ENCODE data around the gene DEFB132.

Gene DEFB132

DNA sequence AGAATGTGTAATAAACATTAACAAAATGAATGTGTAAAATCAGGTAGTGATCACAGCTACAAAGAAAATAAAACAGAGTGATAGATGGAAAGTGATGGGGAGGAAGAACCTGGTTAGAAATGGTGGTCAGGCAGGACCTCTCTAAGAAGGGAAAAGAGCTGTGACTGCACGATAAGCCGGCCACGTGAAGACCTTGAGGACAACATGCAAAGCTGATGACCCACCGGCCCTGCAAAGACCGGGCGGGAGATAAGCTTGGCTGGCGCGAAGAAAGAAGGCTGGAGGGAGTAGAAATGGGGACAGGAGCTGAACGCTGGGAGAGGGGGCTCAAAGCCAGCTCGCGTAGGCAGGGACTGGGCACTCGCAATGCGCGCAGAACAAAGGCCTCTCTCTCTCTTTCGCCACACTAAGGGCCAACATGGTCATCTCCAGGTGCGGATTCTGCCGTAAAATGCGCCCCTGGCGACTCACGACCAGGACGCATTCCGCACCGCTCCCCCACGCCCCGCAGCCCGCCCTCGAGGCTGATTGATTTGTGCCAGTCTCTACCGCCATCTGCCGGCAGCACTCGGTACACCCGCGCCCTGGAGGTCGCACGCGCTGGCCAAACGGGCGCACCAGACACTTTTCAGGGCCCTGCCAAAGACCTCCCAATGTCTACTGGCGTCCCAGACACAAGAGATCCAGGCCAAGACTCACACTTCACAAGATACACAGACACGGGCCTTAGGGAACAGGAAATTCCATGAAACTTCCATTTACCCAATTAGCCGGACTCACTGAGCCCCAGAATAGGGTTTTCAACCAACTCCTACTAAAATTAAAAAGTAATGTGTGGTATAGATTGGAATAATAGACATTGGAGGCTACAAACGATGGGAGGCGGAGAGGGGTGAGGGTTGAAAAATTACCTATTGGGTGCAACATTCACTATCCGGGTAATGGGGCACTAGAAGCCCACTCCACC, 9.4 kb downstream of the DEFB132 start:
- DNase-seq, result peak; percentile 75

DNA sequence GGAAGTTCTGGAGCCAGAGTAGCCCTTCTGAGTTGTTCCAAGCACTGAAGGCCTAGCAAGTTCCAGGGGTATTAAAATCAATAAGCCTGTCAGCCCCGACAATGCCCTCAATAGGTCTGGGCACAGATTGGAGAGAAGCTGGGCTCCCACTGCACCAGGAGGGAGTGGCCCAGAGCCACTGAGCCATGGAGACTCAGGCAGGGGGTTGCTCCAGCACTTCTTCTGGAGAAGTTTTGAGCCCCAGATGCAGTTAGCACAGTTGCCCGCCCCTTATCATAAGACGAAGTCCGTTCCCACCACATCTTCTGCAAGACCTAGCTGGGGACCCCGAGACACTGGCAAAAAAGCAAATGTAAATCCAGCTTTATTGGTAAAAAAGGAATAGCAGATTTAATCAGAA, 13.0 kb downstream of the DEFB132 start:
- no peak for DNase-seq

DNA sequence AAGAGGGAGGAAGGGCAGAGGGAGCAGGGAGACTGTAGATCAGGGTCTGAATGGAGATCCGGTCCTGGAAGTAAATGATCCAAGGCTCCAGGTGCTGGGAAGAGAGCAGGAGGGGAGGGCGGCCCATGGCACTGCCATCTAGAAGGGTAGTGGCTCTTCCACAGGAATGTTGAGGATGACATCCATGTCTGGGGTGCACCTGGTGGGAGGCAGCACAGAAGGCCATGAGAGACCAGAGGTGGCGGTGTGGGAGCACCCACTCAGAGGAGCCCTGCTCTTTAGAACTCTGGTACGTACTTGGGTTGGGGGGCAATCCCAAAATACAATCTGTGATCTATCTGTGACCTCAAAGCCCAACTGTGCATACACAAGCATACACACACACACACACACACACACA, 13.5 kb downstream of the DEFB132 start:
- no peak for DNase-seq

DNA sequence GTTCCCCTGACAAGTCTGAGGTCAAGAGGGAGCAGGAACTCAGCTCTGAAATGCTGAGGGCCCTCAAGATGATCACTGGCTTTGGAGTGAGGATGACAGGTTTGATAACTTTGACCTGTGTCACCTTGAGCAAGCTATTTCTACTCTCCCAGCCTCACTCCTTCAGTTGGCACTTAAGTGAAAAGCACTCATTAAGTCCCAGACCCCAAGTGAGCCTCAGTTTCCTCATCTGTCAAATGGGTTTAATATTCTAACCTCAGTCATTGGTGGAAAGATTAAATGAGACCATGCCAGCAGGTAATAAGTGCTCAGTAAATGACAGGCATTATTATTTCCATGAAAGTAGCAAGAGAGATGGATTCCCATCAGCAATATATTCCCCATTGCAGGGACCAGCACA, 14.0 kb downstream of the DEFB132 start:
- no peak for DNase-seq

DNA sequence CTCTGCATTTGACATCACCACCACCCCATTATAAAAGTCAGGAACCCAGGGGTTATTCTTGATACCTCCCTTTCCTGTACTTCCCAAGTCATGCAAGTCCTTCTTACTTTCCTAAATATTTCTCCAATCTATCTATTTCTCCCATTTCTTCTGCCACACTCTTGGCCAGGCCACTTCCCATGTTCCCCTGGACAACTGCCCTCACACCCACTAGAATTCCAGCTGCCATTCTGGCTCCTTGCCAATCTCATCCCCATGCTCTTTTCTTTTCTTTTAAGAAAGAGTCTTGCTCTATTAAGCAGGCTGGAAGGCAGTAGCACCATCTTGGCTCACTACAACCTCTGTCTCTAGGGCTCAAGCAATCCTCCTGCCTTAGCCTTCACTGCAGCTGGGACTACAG, 15.2 kb downstream of the DEFB132 start:
- no peak for DNase-seq

DNA sequence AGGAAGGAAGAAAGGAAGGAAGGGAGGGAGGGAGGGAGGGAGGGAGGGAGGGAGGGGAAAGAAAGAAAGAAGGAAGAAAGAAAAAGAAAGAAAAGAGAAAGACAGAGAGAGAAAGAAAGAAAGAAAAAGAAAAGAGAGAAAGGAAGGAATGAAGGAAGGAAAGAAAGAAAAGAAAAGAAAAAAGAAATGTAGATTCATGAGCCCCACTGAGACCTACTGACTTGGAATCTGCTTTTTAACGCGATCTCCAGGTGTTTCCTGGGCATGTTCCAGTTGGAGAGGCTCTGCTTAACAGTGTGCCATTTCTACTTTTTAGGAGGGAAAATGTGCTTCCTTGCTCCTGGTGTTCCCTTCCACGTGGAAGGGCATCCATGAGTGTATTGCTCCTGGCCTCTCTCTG, 16.4 kb downstream of the DEFB132 start:
- DNase-seq, result no peak

DNA sequence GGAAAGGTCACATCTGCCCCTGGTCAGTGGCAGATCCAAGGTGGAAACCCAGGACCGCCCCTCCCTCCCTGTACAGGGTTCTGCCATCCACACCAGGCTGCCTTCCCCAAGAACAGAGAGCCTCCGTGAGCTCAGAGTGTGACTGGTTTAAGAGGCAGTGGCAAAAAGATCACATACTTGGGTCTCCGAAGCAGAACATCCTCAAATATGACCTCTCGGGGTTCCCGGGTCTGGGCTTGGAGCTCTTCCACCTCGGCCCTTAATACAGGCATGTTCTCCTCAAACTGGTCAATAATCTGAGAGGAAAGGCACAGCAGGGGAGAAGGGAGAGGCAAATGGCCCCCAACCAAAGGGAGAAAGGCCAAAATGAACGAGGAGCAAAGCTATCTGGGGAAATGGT, 18.3 kb downstream of the DEFB132 start:
- no peak for DNase-seq

DNA sequence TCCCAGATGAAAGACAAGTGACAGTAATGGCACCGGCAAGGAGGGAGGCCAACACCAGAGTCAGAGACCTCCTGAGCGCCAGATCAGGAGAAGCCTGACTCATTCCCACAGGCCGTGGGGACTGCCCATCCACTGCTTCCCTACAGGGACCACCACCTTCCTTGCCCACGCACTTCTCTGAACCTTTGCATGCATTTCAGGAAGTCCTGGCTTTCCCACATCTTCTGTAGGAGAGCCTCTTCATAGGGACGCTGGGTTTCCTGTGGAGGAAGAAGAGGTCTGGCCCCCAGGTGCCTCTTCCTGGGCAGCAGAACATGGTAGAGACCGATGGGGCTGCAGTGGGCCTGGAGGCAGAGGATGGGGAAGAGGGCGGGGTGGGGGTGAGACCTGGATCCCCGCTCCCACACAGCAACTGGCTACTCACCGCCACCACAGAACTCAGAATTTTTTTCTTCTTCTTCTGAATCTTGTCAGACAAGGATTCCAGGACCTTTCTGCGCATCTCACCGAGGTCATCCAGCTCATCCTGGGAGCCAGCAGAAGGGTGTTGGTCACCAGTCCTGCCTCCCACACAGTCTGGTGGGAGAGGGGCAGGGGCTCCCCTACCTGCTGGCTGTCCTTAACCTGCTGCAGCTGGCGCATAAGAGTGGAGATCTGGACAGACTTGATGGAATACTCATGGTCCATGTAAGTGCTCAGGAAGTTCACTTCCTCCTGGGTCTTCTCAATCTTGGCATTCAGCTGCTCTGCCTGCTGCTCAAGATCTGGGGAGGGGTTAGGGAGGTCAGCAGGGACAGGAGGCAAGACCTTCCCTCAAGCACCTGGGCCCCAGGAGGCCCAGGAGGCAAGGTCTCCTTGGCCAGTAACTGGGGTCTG, 19.3 kb downstream of the DEFB132 start:
- no peak for DNase-seq

DNA sequence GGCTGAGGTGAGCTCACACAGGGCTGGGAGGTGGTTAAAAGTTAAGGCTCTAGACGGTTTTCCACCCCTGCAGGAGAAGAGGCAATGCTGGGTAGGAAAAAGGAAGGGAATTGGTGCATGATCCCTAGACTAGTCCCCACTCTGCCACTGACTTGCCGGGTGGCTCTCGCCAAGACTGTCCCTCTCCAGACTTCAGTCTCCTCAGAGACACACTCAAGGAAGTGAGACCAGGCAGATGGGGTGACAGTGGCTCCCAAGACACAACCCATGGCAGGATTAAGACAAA, 19.9 kb downstream of the DEFB132 start:
- DNase-seq, result no peak

DNA sequence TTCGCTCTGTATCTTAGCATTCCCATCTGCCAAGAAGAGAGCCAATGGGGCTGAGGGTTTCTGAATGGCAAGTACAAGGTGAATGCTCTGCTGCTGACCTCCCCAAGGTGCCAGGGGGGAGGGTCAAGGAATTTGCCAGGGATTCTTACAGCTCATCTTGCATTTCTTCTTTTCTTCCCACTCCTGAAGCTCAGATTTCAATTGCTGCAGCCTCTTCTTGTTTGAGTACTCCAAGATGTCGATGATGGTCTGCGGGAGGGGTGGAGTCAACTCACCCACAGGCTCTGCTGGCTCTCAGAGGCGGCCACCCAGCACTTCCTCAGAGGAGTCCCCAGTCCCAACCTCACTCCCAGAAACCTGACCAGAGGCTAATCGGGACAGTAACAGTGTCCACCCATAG, 20.7 kb downstream of the DEFB132 start:
- no peak for DNase-seq

DNA sequence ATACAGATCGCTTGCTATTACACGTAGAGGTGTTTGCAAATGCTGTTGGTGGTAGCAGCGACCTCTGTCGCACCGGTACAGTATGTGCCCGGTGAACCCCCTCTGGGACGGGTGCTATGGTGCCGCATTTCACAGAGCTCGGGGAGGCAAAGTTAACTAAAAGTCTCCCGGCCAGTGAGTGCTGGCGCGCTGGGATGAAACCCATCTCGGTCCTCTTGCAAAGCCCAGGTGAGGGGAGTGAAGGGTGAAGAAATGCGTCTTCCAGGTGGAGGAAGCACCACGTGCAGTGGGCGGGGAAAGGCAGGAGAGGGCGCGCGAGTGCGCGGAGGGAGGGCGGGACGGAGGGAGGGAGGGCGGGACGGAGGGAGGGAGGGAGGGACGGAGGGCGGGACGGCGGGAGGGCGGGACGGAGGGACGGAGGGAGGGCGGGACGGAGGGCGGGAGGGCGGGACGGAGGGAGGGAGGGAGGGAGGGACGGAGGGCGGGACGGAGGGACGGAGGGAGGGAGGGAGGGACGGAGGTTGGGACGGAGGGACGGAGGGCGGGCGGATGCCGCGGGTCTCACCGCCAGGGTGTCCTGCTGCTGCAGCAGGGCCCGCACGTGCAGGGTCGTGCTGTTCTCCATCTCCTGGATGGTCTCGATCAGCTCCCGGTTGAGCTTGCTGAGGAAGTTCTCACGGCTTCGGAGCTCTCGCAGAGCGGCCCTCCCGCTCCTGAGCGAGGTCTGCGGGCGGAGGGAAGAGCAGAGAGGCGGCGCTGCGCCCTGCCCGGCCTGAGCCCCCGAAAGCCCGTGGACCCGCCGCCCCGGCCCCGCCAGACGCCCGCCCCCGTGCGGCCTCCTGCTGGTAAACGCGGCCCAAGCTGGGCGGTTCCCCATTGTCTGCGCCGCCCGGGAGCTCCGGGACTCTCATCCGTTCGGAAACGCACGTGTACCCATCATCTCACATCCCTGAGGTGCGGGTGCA, 21.4 kb downstream of the DEFB132 start:
- no peak for DNase-seq

DNA sequence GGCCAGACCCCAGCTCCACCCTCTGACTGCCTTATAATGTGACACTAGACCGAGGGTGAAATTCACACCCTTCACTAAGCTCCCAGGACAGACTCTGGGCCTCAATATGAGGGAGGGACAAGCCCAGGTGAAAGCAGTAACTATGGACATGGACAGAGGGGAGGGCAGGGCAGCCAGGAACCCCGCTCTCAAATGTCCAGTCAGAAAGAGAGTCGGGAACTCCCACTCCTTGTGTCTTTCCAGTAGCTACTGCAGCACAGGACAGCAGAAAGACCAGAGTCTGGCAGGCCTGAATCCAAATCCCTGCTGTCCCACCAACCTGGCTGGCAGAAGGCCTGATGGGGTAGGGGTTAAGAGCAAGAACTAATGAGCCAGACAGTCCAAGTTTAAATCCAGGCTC, 26.6 kb downstream of the DEFB132 start:
- no peak for DNase-seq

DNA sequence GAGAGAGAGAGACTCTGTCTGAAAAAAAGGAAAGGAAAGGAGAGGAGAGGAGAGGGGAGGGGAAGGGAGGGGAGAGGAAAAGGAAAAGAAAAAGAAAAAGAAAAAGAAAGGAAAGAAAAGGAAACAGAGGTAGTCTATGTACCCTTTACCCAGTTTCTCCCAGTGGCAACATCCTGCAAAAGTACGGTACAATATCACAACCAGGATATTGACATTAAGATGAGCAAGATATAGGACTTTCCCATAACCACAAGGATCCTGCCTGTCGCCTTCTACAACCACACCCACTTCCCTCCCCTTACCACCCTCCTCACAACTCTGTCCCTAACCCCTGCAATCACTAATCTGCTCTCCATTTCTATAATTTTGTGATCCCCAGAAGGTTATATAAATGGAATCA, 29.0 kb downstream of the DEFB132 start:
- no peak for DNase-seq

DNA sequence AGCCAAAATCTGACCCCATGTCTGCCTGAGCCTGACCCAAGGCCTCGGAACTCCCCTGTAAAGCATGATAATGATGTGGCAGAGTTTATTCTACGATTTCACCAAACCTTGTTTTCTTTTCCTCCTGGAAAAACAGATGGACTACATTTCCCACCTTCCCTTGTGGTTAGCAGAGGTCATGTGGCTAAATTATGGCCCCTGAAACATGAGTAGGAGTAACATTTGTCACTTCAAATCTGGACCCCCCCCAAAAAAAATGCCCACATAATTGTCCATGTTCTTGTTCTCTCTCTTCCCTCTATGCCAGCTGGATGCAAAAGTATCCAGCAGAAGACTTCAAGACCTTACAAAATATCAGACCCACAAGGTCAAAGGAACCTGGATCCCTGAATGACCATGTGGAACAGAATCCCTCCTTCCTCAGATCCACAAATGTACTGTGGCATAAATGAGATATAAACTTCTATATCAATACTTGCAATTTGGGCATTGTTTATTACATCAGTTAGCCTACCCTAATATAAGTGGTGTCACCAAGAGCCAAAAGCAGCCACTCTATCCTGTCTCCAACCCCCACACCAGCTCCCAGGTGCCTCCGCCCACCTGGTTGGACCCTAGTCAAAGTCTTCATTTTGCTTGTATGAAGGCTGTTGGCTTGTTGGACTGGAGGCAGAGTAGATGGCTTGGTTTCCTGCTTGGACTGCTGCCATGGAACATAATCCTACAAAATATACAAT, 31.6 kb downstream of the DEFB132 start:
- no peak for DNase-seq

DNA sequence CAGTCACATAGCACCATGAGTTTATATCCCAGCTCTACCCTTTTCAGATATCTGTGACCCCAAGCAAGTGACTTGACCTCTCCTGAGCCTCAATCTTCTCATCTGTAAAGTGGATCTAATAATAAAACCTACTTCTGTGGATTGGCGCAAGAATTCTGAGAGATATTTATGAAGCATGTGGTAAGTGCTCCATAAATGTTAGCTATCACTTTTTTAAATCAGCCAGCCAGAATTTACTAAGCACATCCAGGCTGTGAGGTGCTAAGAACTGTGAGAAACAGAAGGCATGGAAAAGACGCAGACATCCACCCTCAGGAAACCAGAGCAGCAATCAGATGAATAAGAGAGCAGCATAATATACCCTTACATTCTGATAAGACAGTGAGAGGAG, 32.2 kb downstream of the DEFB132 start:
- DNase-seq, result no peak

DNA sequence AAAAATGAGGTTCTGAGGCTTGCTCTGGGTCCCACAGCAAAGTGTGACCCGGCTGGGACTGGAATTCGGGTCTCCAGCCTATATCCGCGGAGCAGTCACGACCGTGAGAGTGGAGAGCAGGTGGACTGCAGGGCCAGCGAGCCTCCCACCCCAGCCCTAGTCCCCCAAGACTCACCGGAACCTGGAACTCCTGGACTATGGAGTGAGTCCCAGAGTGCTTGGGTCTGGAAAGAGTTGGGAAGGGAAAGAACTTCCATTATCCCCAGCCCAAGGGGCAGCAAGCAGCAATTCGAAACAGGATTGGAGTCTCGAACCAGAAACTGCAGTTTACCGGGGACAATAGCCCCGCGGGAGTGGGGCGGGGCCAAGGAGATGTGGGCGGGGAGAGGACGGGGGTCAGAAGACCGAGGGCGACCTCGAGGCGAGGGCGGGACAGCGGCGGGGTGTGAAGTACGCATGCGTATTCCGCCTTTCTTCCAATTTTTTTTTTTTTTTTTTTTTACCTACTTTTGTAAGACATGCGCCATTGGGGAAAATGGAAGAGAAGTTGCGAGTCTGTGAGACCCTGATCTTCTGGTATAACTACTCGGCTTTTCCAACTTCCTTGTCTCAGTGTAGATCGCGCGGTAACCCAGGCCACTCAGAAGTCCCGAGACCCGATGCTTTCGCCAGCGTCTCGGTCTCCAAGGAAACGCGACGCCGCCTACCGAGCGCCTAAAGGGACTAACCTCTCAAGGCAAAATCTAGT, 32.7 kb downstream of the DEFB132 start, which contains the start of gene C20orf96:
Gene C20orf96, minus strand, starts transcription at position 667 of the 748 bp plus-strand sequence. Its CDS starts 140 bp downstream, at position 527.
- peak; percentile 93 for DNase-seq

DNA sequence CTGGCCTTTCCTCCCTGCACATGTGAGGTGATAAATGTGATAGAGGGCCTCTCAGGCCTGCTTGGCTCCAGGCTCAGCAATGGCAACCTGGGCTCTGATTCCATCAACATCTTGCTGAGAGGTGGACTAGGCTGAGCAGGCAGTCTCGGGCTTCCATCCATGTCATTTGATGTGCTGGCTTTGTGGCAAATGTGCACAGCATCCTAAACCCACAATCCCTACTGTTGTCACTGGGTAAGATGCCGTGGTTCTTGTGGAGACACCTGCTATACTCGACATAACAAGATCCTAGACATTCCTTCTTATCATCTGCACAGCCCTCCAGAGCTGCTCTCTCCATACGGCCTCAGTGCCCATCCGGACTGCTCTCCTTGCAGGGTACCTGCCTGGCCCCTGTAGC, 37.1 kb downstream of the DEFB132 start:
- no peak for DNase-seq

DNA sequence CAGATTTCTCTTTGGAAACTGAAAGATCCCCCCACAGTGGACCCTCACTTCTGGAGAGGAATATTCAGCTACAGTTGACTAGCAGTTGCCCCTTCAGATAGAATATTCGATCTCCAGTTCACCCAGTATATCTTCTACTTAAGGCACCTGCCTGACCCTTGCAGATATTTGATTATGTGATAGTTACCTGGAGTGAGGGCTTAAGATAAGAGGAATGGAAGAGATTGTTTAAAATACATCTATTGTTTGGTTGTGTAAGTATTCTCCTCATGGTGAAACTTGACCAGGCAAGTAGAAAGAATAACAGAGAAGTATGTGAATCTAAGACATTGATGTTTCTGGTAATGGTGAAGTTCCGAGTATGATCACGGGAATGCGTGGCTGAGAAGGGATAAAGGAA, 38.3 kb downstream of the DEFB132 start:
- no peak for DNase-seq

DNA sequence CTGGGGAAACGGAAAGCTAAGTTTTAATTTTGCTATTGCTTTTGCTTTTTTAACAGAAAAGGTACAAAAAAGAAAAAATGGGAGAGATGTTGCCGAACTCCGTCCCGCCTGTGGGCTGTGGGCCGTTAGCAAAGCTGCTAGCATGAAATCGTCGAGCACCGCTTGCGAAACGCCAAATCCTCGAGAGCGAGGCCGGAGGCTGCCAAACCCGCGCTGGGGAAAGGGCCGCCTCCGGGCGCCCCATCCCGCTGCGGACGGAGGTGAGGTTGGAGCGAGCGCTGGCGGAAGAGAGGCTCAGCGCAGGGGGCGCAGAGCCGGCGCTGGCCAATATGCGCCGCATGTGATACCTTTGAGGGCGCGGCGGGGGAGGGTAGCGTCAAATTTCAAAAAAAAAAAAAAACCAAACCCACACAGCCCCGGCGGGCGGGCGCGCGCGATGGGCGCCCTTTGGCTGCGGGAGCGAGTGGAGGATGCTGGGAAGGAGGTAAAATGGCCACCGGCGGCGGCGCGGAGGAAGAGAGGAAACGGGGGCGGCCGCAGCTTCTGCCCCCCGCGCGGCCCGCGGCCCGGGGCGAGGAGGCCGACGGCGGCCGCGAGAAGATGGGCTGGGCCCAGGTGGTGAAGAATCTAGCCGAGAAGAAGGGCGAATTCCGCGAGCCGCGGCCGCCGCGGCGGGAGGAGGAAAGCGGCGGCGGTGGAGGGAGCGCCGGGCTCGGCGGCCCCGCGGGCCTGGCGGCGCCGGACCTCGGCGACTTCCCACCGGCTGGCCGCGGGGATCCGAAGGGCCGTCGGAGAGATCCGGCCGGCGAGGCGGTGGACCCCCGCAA, 39.8 kb downstream of the DEFB132 start, which contains the start of gene ZCCHC3:
Gene ZCCHC3, plus strand, starts transcription at position 473 of the 827 bp plus-strand sequence. Its CDS starts 17 bp downstream, at position 490.
- peak; percentile 96 for DNase-seq

Measured in EL (cell line).